Measurements from ENCODE around the gene ROM1.

- TF ChIP-seq MYC (IDR thresholded peaks at IDR 0.05; ENCODE audit: low read depth, low read length), result no peak
- TF ChIP-seq POLR2AphosphoS5 (IDR thresholded peaks at IDR 0.05; ENCODE audit: insufficient read depth, low read depth, low read length), result no peak
- TF ChIP-seq CTCF (IDR thresholded peaks at IDR 0.05; ENCODE audit: extremely low read depth in 1 of 2, insufficient read depth in 1 of 2, low read depth in 1 of 2, low read length in 2 of 2), result peak; percentile 23 to 39
- TF ChIP-seq JUN (IDR thresholded peaks at IDR 0.05; ENCODE audit: borderline replicate concordance, insufficient read depth, insufficient read length, low read depth), result no peak
- no peak for TF ChIP-seq POLR2A (IDR thresholded peaks at IDR 0.05; ENCODE audit: low read depth, low read length)
- no peak for TF ChIP-seq EZH2 (IDR thresholded peaks at IDR 0.05; ENCODE audit: borderline replicate concordance, low read depth, low read length, severe bottlenecking)
- no peak for TF ChIP-seq FOS (IDR thresholded peaks at IDR 0.05; ENCODE audit: borderline replicate concordance, insufficient read depth, low read length)
Observed at GRCh38 chr11:62588966-62589637, 24.0 kb upstream of the ROM1 start.

All from endothelial cell of umbilical vein (primary cell).